K562 (cell line): ENCODE data around the gene LRRTM4. TPM values are rescaled to one million over a fixed set of nuclear protein-coding genes. Genes with fewer than 3 reads are reported as not detected.

Experiments used
- ATAC-seq: fragments of 200-7000 bp; cut with Tn5 transposase; 3 replicates; pipeline ENCODE4 v1.9.1; 2020; ENCODE audit warnings: moderate library complexity
- BruUV-seq: library from RNA; stranded (reverse); fragments of 400-500 nt; replicated peaks from 2 replicates; lab custom pipeline; 2021; lab: Mats Ljungman, UMichigan
- CTCF ChIA-PET: fragments of 300-600 bp; formaldehyde crosslinking; extraction: SDS; loops from one replicate; lab custom pipeline; 2021; ENCODE audit warnings: low intra/inter-chr PET ratio; lab: Yijun Ruan, JAX
- POLR2A ChIA-PET: fragments of 300-600, 350-650 bp; sonication (Branson Sonifier 250); formaldehyde crosslinking; extraction: SDS; loops from one replicate; lab custom pipeline; 2021; ENCODE audit warnings: antibody characterized with exemption, inconsistent platforms; lab: Yijun Ruan, JAX
- DNase-seq, 4 experiments: peaks; one replicate each; pipeline versions ENCODE4 v3.0.0 to v3.0.0-alpha.2; 2011 to 2018; ENCODE audit warnings: low spot score in 3 of 4, mixed read lengths in 3 of 4; ENCODE audit errors: extremely low read depth in 1 of 4
- FAIRE-seq: peaks from 2 replicates; lab custom pipeline; 2011; peaks lifted over from hg19 to GRCh38; lab: Jason Lieb, UNC
- H2AFZ ChIP-seq: 2 replicates; pipeline ENCODE4 v1.6.0; 2011; ENCODE audit warnings: low read depth, low read length, control low read depth, inconsistent platforms
- H3K27ac ChIP-seq: fragments of 200-600 bp; 3 replicates; pipeline ENCODE4 v1.8.0; 2011; ENCODE audit warnings: low read depth, mild to moderate bottlenecking, control low read depth, inconsistent platforms, low read length, moderate library complexity, mixed read lengths; ENCODE audit errors: extremely low read depth
- H3K27me3 ChIP-seq, 2 experiments: fragments of 300-600 bp in 1 of 2; 2 replicates in 1 of 2; 3 replicates in 1 of 2; pipeline versions ENCODE4 v1.6.0 to v1.8.0; 2011; ENCODE audit warnings: inconsistent platforms in 2 of 2, low read length in 2 of 2, mild to moderate bottlenecking in 1 of 2, mixed read lengths in 1 of 2, moderate library complexity in 1 of 2; ENCODE audit not compliant: control insufficient read depth in 2 of 2, insufficient read depth in 2 of 2
- H3K36me3 ChIP-seq: fragments of 300-600 bp; 3 replicates; pipeline ENCODE4 v1.8.0; 2011; ENCODE audit warnings: mild to moderate bottlenecking, low read length, inconsistent platforms; ENCODE audit not compliant: control insufficient read depth, insufficient read depth
- H3K4me1 ChIP-seq, 2 experiments: fragments of 200-600 bp in 1 of 2; replicated peaks in 1 of 2; 2 replicates in 1 of 2; 3 replicates in 1 of 2; pipeline versions ENCODE4 v1.5.1 to v1.8.0; 2011; ENCODE audit warnings: inconsistent platforms in 2 of 2, low read length in 2 of 2, mild to moderate bottlenecking in 1 of 2, mixed read lengths in 1 of 2, moderate library complexity in 1 of 2; ENCODE audit not compliant: control insufficient read depth in 2 of 2, insufficient read depth in 2 of 2
- H3K4me2 ChIP-seq: 2 replicates; pipeline ENCODE4 v1.6.1; 2011; ENCODE audit warnings: low read length, control low read depth, inconsistent platforms, mixed read lengths; ENCODE audit not compliant: insufficient read depth
- H3K4me3 ChIP-seq: fragments of 200-600 bp; sonication (generic), shearing (Covaris generic); 2 replicates; pipeline ENCODE4 v1.5.1; 2016; ENCODE audit warnings: control low read depth, inconsistent platforms
- H3K79me2 ChIP-seq: fragments of 200-600 bp; 3 replicates; pipeline ENCODE4 v1.8.0; 2011; ENCODE audit warnings: low read length, inconsistent platforms; ENCODE audit not compliant: control insufficient read depth, insufficient read depth
- H3K9ac ChIP-seq, 2 experiments: 2 replicates each; pipeline versions ENCODE4 v1.6.0 to v1.6.1; 2011; ENCODE audit warnings: low read depth in 2 of 2, low read length in 2 of 2, control low read depth in 1 of 2, inconsistent platforms in 1 of 2, mild to moderate bottlenecking in 1 of 2, mixed read lengths in 1 of 2; ENCODE audit not compliant: insufficient read depth in 1 of 2
- H3K9me1 ChIP-seq: one replicate; pipeline ENCODE4 v1.6.0; 2011; ENCODE audit warnings: inconsistent platforms, mild to moderate bottlenecking, low read length, moderate library complexity; ENCODE audit not compliant: control insufficient read depth, insufficient read depth
- H3K9me3 ChIP-seq: replicated peaks from 2 replicates; pipeline ENCODE4 v1.5.1; 2011; ENCODE audit warnings: low read depth, low read length, inconsistent platforms; ENCODE audit not compliant: control insufficient read depth, insufficient read depth
- H4K20me1 ChIP-seq: replicated peaks from 2 replicates; pipeline ENCODE4 v1.6.1; 2011; ENCODE audit warnings: low read length, inconsistent platforms, mixed read lengths; ENCODE audit not compliant: control insufficient read depth, insufficient read depth
- ARNT ChIP-seq, 2 experiments: fragments of 450-650 bp; IDR thresholded peaks; 2 replicates each; pipeline ENCODE4 v1.6.1; 2016; ENCODE audit warnings: mild to moderate bottlenecking in 1 of 2
- ASH1L ChIP-seq: fragments of 450-650 bp; IDR thresholded peaks from 2 replicates; pipeline ENCODE4 v1.6.1; 2018; ENCODE audit warnings: borderline replicate concordance, mild to moderate bottlenecking, low read depth; ENCODE audit not compliant: partially characterized antibody
- BCOR ChIP-seq: fragments of 450-650 bp; IDR thresholded peaks from 2 replicates; pipeline ENCODE4 v1.6.1; 2016
- CBFA2T2 ChIP-seq: fragments of 450-650 bp; conservative IDR thresholded peaks from 2 replicates; pipeline ENCODE4 v1.6.1; 2017; ENCODE audit warnings: mild to moderate bottlenecking
- E2F3 ChIP-seq: fragments of 250-450 bp; sonication (Bioruptor Pico); IDR thresholded peaks from 2 replicates; pipeline ENCODE4 v1.4.0; 2020; ENCODE audit warnings: mild to moderate bottlenecking
- MECOM ChIP-seq: fragments of 250-450 bp; sonication (Bioruptor Pico); IDR thresholded peaks from 2 replicates; pipeline ENCODE4 v1.8.0; 2022; ENCODE audit warnings: inconsistent platforms
- POU5F1 ChIP-seq: fragments of 150-350 bp; IDR thresholded peaks from 2 replicates; pipeline ENCODE4 v1.6.1; 2014; ENCODE audit warnings: borderline replicate concordance, low read length, low read depth, mild to moderate bottlenecking; ENCODE audit not compliant: partially characterized antibody
- PTTG1 ChIP-seq: fragments of 450-650 bp; IDR thresholded peaks from 2 replicates; pipeline ENCODE4 v1.6.1; 2016; ENCODE audit warnings: low read depth, mild to moderate bottlenecking, missing genetic modification characterization, missing compliant biosample characterization
- RCOR1 ChIP-seq, 2 experiments: IDR thresholded peaks; 2 replicates each; pipeline ENCODE4 v1.6.1; 2012; ENCODE audit warnings: low read depth in 2 of 2, low read length in 2 of 2, borderline replicate concordance in 1 of 2, improper control_type of control experiment in 1 of 2
- RHOXF2B ChIP-seq: fragments of 250-450 bp; sonication (Bioruptor Pico); conservative IDR thresholded peaks from 2 replicates; pipeline ENCODE4 v1.5.1; 2021
- SIRT6 ChIP-seq: IDR thresholded peaks from one replicate; pipeline ENCODE4 v1.6.1; 2012; ENCODE audit warnings: low read depth, mild to moderate bottlenecking, control low read depth, inconsistent platforms, low read length, moderate library complexity
- XRCC5 ChIP-seq: fragments of 200-400 bp; formaldehyde crosslinking; IDR thresholded peaks from 2 replicates; pipeline ENCODE4 v1.6.1; 2017; ENCODE audit warnings: low read depth, mild to moderate bottlenecking, low read length
- ZFP30 ChIP-seq: fragments of 250-450 bp; sonication (Bioruptor Pico); IDR thresholded peaks from 2 replicates; pipeline ENCODE4 v1.8.0; 2022; ENCODE audit warnings: moderate library complexity, mild to moderate bottlenecking, inconsistent platforms, borderline replicate concordance
- ZNF134 ChIP-seq: fragments of 250-450 bp; sonication (Bioruptor Pico); conservative IDR thresholded peaks from 2 replicates; pipeline ENCODE4 v1.4.0; 2020
- ZNF445 ChIP-seq: fragments of 250-450 bp; sonication (Bioruptor Pico); IDR thresholded peaks from 2 replicates; pipeline ENCODE4 v1.4.0; 2020; ENCODE audit warnings: low read depth, mild to moderate bottlenecking, moderate library complexity
- WGBS: fragments of 100-300 bp; shearing (Covaris generic); methylation state at CpG from one replicate; pipeline ENCODE4 v1.1.6; 2016; ENCODE audit warnings: low coverage, mixed read lengths; ENCODE audit not compliant: insufficient coverage; ENCODE audit errors: missing lambda C conversion rate; 5-methylcytosine and 5-hydroxymethylcytosine counted together
- in situ Hi-C: fragments of 300-500 bp; cut with MboI; formaldehyde crosslinking; loops from 4 replicates; pipeline ENCODE4 v1.15.0; 2018; ENCODE audit warnings: inconsistent platforms, mixed read lengths
- intact Hi-C: fragments of 100-400 bp; cut with micrococcal nuclease; formaldehyde crosslinking; loops from 2 replicates; pipeline ENCODE4 v1.14.2; 2022
- polyA plus RNA-seq, 8 experiments: library from polyadenylated mRNA; depleted of rRNA in 4 of 8; stranded (reverse) in 5 of 8; unstranded in 3 of 8; fragments of >200 nt; fragmentation: Nextera tagmentation in 2 of 8; fragmentation: Illumina TruSeq in 1 of 8; extraction: Ambion mirVana in 2 of 8; extraction: Trizol in 1 of 8; gene quantifications; 2 replicates each; pipeline versions ENCODE4 v1.2.1 to v1.2.3, GENCODE V29; 2011 to 2014; ENCODE audit warnings: inconsistent platforms in 1 of 8, missing spikeins in 1 of 8
- total RNA-seq, 7 experiments: library from RNA; depleted of rRNA in 6 of 7; stranded (reverse); fragments of >200 nt in 6 of 7; fragmentation: Illumina TruSeq in 2 of 7; extraction: Trizol in 2 of 7; gene quantifications; 2 replicates each; pipeline versions ENCODE4 v1.2.1 to v1.2.3, GENCODE V29; 2011 to 2021; ENCODE audit warnings: low replicate concordance in 1 of 7
- TF ChIP-seq, protein P1 (sequence below): fragments of 450-650 bp; IDR thresholded peaks from 2 replicates; pipeline ENCODE4 v1.6.1; 2016; ENCODE audit warnings: missing biosample characterization, missing genetic modification characterization
- TF ChIP-seq, protein P2 (sequence below): IDR thresholded peaks from 3 replicates; pipeline ENCODE4 v1.6.1; 2011; ENCODE audit warnings: borderline replicate concordance, mild to moderate bottlenecking, moderate library complexity; ENCODE audit not compliant: insufficient read length; ENCODE audit errors: extremely low read depth

Gene LRRTM4
- total and polyA plus RNA-seq, 9 of the 15 experiments (the other 6 are each of a cell fraction or from before 2014, with no cell fraction given): 0.04 TPM; not detected in 6

DNA sequence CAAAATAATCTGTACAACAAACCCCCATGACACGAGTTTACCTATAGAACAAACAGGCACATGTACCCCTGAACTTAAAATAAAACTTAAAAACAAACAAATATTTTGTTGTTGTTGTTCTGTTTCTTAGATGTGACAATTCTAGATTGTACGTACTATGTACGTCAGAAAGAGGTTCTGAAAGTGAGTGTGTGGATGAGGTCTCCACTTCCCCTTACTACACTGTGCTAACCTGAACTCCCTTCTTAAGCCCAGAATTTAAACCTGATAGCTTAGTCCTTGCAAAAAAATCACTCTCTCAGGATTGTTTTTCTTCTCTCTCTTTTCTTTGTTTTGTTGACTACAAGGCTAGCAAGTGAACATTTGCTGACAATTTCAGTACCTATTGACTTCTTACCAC, 581.6 kb downstream of the LRRTM4 start:
- CTCF ChIA-PET: no interaction called here
- Histone ChIP-seq H3K27me3 (no peaks in the 10 kb centered on the region), H3K4me2 (no peak overlapping the region), H3K9ac (no peak overlapping the region), H3K9me1 (no peaks in the 10 kb centered on the region), H3K36me3 (no peaks in the 10 kb centered on the region), H3K79me2 (no peaks in the 10 kb centered on the region), H4K20me1 (no peaks in the 10 kb centered on the region), H2AFZ (no peak overlapping the region), H3K9me3 (no peaks in the 10 kb centered on the region), H3K4me3 (no peak overlapping the region)
- ATAC-seq (no peak), FAIRE-seq (no peak), DNase-seq (no peak)
- intact Hi-C loops (no loop called here), in situ Hi-C loops (no loop called here)
- WGBS: 0% methylated on average over 3 of the region's 3 CpGs
- BruUV-seq: no TSS peak
- TF ChIP-seq ZFP30 (CRISPR knock-in tag) (no peak), MECOM (no peak), RCOR1 (IDR thresholded peaks at IDR 0.05; ENCODE audit: borderline replicate concordance in 1 of 2, low read depth in 2 of 2, low read length in 2 of 2) (no peak), CBFA2T2 (no peak), RHOXF2B (no peak), PTTG1 (tag) (no peak), ARNT (IDR thresholded peaks at IDR 0.05) (no peak), BCOR (no peak), SIRT6 (no peak), POU5F1 (no peak), ZNF445 (CRISPR knock-in tag) (no peak), ASH1L (no peak), ZNF134 (CRISPR knock-in tag) (no peak), XRCC5 (no peak), E2F3 (CRISPR knock-in tag) (no peak)
- TF ChIP-seq, protein P1, sequence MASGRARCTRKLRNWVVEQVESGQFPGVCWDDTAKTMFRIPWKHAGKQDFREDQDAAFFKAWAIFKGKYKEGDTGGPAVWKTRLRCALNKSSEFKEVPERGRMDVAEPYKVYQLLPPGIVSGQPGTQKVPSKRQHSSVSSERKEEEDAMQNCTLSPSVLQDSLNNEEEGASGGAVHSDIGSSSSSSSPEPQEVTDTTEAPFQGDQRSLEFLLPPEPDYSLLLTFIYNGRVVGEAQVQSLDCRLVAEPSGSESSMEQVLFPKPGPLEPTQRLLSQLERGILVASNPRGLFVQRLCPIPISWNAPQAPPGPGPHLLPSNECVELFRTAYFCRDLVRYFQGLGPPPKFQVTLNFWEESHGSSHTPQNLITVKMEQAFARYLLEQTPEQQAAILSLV: no peak
- TF ChIP-seq, protein P2, sequence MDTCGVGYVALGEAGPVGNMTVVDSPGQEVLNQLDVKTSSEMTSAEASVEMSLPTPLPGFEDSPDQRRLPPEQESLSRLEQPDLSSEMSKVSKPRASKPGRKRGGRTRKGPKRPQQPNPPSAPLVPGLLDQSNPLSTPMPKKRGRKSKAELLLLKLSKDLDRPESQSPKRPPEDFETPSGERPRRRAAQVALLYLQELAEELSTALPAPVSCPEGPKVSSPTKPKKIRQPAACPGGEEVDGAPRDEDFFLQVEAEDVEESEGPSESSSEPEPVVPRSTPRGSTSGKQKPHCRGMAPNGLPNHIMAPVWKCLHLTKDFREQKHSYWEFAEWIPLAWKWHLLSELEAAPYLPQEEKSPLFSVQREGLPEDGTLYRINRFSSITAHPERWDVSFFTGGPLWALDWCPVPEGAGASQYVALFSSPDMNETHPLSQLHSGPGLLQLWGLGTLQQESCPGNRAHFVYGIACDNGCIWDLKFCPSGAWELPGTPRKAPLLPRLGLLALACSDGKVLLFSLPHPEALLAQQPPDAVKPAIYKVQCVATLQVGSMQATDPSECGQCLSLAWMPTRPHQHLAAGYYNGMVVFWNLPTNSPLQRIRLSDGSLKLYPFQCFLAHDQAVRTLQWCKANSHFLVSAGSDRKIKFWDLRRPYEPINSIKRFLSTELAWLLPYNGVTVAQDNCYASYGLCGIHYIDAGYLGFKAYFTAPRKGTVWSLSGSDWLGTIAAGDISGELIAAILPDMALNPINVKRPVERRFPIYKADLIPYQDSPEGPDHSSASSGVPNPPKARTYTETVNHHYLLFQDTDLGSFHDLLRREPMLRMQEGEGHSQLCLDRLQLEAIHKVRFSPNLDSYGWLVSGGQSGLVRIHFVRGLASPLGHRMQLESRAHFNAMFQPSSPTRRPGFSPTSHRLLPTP: no peak
- TF ChIP-seq, all 486 proteins: peak for 0
- POLR2A ChIA-PET: no interaction called here
- Histone ChIP-seq H3K27ac (no peak overlapping the region), H3K4me1 (no peaks in the 10 kb centered on the region)
